GM12878 (cell line): ENCODE results near the gene STARD5.

Source experiments
- POLR2A ChIP-seq: IDR thresholded peaks from 2 replicates; pipeline ENCODE4 v1.6.1; 2011; ENCODE audit warnings: low read depth, mild to moderate bottlenecking, low read length
- TF ChIP-seq, protein P1 (sequence below), 3 experiments: IDR thresholded peaks in 2 of 3; conservative IDR thresholded peaks in 1 of 3; 2 replicates each; pipeline ENCODE4 v1.5.1; 2011; ENCODE audit warnings: low read depth in 3 of 3, low read length in 3 of 3, mild to moderate bottlenecking in 3 of 3, control low read depth in 2 of 3, moderate library complexity in 2 of 3, inconsistent platforms in 1 of 3, mixed read lengths in 1 of 3; ENCODE audit not compliant: control insufficient read depth in 2 of 3, insufficient read depth in 1 of 3; ENCODE audit errors: extremely low read depth in 1 of 3

DNA sequence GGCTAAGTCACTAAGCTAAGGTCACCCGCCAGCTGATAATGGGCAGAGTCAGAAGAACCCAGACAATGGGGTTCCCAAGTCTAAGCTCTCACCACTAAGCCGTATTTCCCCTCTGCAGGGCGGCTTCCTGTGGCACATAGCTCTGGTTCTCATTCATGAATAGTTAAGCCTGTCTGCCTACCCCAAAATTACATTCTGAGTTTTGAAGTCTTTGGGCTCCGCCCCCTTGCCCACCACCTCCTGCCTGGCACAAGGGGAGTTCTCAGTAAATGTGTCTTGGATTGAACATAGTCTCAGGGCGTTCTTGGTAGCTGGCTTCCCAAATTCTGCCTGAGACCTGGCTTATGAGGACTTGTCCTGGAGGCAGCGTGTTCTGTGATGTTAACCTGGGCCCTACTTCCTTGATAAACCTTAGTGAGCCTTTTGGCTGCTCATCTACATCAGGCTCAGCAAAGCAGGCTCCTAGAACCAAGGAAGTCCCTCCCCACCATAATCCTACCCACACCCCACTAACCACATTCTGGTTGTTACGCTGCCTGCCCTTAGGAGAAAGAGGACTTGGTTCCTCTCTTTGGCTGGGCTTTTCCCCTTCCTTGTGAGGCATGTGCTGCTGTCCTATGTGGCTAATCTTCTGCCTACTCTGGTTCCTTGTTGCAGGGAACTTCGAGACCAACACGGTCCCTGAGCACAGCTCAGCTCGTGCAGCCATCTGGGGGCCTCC is 54.9 kb downstream of the STARD5 start:
- no peak for TF ChIP-seq POLR2A
- TF ChIP-seq, protein P1, sequence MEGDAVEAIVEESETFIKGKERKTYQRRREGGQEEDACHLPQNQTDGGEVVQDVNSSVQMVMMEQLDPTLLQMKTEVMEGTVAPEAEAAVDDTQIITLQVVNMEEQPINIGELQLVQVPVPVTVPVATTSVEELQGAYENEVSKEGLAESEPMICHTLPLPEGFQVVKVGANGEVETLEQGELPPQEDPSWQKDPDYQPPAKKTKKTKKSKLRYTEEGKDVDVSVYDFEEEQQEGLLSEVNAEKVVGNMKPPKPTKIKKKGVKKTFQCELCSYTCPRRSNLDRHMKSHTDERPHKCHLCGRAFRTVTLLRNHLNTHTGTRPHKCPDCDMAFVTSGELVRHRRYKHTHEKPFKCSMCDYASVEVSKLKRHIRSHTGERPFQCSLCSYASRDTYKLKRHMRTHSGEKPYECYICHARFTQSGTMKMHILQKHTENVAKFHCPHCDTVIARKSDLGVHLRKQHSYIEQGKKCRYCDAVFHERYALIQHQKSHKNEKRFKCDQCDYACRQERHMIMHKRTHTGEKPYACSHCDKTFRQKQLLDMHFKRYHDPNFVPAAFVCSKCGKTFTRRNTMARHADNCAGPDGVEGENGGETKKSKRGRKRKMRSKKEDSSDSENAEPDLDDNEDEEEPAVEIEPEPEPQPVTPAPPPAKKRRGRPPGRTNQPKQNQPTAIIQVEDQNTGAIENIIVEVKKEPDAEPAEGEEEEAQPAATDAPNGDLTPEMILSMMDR (IDR thresholded peaks at IDR 0.05 in 2 of 3, conservative IDR thresholded peaks at IDR 0.05 in 1 of 3; ENCODE audit: control insufficient read depth in 2 of 3, extremely low read depth in 1 of 3, insufficient read depth in 1 of 3, low read depth in 3 of 3, low read length in 3 of 3): no peak
